Epidermal melanocyte (primary cell): ENCODE data around the gene METTL22.

Experiments used
- DNase-seq: peaks from one replicate; pipeline ENCODE4 v3.0.0; 2011; ENCODE audit warnings: low spot score; ENCODE audit not compliant: insufficient read length

The METTL22 gene

DNA sequence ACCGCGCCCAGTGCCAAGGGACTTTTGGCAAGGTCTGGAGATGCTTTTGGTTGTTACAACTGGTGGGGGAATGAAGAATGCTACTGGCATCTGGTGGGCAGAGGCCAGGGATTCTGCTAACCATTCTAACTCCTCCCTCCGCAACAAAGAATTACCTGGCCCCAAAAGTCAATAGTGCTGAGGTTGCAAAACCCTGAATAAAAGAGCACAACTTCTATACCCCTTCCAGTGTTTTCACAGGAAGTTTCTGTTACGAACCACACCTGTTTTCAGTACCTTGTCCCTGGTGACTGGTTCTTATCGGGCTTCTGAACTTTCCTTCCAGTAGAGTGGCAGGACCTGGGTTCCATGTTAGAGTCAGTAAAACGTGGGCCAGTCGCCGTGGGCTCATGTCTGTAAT lies 70.2 kb downstream of the METTL22 start:
- DNase-seq, result no peak

DNA sequence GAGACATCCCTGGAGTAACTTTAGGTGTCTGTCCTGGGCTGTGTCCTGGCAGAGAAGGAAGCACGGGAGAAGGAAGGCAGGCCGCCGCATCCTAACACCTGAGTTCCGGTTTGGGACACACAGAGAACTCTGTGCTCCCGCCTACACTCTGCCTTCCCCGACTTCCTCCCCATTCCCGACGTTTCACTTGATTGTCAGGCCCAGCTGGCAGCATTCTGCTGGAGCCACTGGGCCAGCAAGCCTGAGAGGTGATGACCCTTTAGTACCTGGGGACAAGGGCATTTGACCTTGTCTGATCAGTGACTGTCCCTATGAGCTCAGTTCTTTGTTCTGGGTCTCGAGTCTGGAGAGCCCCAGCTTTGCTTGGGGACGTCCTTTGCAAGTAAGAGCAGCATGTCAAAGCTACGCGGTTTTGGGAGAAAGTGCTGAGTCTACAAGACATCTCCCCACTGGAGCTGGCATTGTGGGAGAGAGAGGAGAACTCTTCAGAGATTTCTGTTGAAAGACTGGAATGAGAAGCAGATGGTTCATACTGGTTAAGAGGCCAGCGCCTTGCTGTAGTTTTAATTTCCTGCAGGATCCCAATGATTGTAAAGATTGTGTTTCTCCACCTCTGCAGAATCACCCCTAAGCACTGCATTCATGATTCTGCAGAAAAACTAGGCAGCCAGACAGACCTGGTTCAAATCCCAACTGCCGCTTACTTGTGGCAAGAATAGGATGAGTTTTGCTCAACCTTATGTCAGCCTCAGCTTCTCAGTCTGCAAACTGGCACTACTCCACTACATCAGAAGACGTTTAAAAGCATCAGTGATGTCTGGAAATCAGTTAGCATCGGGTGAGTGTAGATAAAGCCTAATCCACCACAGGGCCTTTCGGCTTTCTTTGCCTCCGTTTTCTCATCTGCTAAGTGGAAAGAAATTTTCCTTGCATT lies 73.6 kb downstream of the METTL22 start:
- DNase-seq, result no peak

- DNase-seq, result no peak
Observed at GRCh38 chr16:8696880-8697279, 75.4 kb downstream of the METTL22 start.

- no peak for DNase-seq
Observed at GRCh38 chr16:8697965-8698364, 76.5 kb downstream of the METTL22 start.
